Central memory CD8-positive, alpha-beta T cell (primary cell): Measurements from ENCODE around the gene FASTKD1.
"Not testable (repeated sequence)": the region's sequence is repeated elsewhere in the genome, so short reads cannot be mapped to it uniquely, and the experiment has no call there.

Source experiments
- ATAC-seq: fragments of 150-1000 bp; cut with Tn5 transposase; replicated peaks from 2 replicates; pipeline ENCODE4 v1.10.0; 2022; ENCODE audit warnings: mild to moderate bottlenecking, moderate FRiP score, moderate number of reproducible peaks; ENCODE audit not compliant: poor library complexity, severe bottlenecking; ENCODE audit errors: extremely low read depth
- DNase-seq, 2 donors: peaks; one replicate each; pipeline ENCODE4 v3.0.0; 2021; ENCODE audit warnings: low spot score in 2 of 2
- H3K27ac Mint-ChIP-seq: one replicate; pipeline ENCODE4 v1.8.0; 2022; ENCODE audit warnings: low read depth, mild to moderate bottlenecking, moderate library complexity, mixed read lengths
- H3K27me3 Mint-ChIP-seq: one replicate; pipeline ENCODE4 v1.8.0; 2022; ENCODE audit warnings: mixed read lengths
- H3K36me3 Mint-ChIP-seq: one replicate; pipeline ENCODE4 v1.8.0; 2022; ENCODE audit warnings: mild to moderate bottlenecking, moderate library complexity, mixed read lengths; ENCODE audit not compliant: insufficient read depth
- H3K4me1 Mint-ChIP-seq: one replicate; pipeline ENCODE4 v1.8.0; 2022; ENCODE audit warnings: mixed read lengths
- H3K4me3 Mint-ChIP-seq: one replicate; pipeline ENCODE4 v1.8.0; 2022; ENCODE audit warnings: mild to moderate bottlenecking, moderate library complexity, mixed read lengths
- H3K9me3 Mint-ChIP-seq: one replicate; pipeline ENCODE4 v1.8.0; 2022; ENCODE audit warnings: mixed read lengths

Gene FASTKD1

DNA sequence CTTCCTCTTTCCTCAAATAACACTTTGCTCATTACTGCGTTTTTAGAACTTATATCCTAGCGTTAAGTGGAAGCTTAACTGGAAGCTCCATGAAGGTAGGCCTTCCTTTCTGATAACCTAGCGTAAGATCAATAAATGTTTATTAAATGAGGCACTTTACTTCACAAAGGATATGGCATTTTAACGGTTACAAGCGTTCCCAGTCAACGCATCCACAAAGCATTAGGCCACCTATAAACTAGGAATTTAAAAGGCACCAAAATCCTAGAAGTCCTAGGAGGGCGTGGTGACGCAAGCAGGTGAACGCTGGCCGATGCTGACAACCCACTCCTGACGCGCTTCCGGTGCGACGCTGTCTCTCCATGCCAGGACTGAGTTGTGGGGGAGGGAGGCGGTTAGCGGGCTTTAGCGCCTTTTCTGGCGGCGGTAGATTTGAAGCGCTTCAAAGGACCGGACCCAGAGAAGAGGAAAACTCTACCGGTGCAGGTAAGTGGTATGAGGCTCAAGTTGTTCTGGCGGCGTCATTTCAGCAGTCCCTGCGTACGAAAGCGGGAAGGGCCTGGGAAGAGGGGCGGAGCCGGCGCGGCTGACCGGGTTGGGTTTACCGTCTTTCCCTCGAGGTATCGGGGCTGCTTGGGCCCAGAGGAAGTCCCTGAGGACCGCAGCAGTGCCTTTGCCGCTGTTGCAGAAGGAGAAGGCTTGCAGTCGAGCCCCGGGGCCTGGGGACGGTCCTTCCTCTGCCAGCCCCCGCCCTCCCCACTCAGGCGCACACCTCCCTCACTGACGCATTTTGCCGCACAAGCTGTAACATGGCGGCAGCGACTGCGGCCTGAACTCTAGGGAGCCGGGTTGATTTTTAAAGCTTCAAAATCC is 10.6 kb upstream of the FASTKD1 start, which contains the start of gene PPIG:
PPIG (plus strand) TSS at position 347 of the 873 bp plus-strand sequence. CDS start 19,691 bp downstream, outside the sequence.
- ATAC-seq (peak; percentile 89), DNase-seq (peak; percentile 73 to 80)
- Mint-ChIP-seq H3K27ac (peak within 1 kb of the TSS; percentile 98), H3K9me3 (peaks cover 5% of the 10 kb centered on the region), H3K4me3 (peak within 1 kb of the TSS; percentile 98), H3K27me3 (no peaks in the 10 kb centered on the region), H3K36me3 (peaks cover 30% of the 10 kb centered on the region), H3K4me1 (peaks cover 31% of the 10 kb centered on the region)

- peak overlapping the region; percentile 98 for H3K4me3 Mint-ChIP-seq
Observed at GRCh38 chr2:169583518-169583917, 9.9 kb upstream of the FASTKD1 start.

DNA sequence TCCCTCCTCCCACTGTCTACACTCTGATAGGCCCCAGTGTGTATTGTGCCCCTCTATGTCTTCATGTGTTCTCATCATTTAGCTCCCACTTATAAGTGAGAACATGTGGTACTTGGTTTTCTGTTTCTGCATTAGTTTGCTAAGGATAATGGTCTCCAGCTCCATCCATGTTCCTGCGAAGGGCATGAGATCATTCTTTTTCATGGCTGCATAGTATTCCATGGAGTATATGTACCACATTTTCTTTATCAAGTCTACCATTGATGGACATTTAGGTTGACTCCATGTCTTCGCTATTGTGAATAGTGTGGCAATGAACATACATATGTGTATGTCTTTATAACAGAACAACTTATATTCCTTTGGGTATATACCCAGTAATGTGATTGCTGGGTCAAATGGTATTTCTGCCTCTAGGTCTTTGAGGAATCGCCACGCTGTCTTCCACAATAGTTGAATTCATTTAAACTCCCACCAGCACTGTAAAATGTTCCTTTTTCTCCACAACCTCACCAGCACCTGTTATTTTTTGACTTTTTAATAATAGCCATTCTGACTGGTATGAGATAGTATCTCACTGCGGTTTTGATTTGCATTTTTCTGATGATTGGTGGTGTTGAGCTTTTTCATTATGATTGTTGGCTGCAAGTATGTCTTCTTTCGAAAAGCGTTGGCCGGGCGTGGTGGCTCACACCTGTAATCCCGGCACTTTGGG is 9.0 kb upstream of the FASTKD1 start:
- not testable (repeated sequence) for ATAC-seq, H3K4me3 Mint-ChIP-seq, H3K27ac Mint-ChIP-seq, H3K27me3 Mint-ChIP-seq, DNase-seq, H3K9me3 Mint-ChIP-seq
- Mint-ChIP-seq H3K36me3 (peaks cover 27% of the 10 kb centered on the region), H3K4me1 (peaks cover 26% of the 10 kb centered on the region)

More at GRCh38 chr2:169583518-169583917, 9.9 kb upstream of the FASTKD1 start:
- Mint-ChIP-seq H3K36me3 (peaks cover 27% of the 10 kb centered on the region), H3K27me3 (no peaks in the 10 kb centered on the region), H3K9me3 (peaks cover 5% of the 10 kb centered on the region), H3K27ac (peak overlapping the region; percentile 98), H3K4me1 (peaks cover 26% of the 10 kb centered on the region)
- DNase-seq (no peak), ATAC-seq (no peak)

DNA sequence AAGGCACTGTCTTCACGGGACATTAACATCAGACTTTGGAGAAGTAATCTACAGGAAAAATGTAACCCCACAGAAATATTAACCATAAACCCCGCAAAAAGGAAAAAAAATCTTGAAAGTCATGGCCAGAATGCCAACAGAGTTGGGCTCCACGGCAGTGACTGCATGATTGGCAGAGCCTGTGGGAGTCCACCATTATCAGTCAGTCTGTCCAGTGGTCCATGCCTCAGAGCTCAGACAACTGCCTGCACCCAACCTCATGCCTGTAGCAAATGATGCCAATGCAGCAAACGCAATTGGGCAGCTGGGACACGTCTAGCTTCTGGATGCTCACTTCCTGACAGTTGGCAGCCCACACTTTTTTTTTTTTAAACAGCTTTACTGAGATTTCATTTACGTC is 5.4 kb upstream of the FASTKD1 start:
- Mint-ChIP-seq H3K27me3 (no peaks in the 10 kb centered on the region), H3K27ac (no peak overlapping the region), H3K36me3 (peaks cover 9% of the 10 kb centered on the region), H3K9me3 (peaks cover 3% of the 10 kb centered on the region), H3K4me1 (peaks cover 3% of the 10 kb centered on the region), H3K4me3 (no peak overlapping the region)
- no peak for DNase-seq
- ATAC-seq: no peak

GRCh38 chr2:169575264-169575663 is 1.6 kb upstream of the FASTKD1 start:
- not testable (repeated sequence) for H3K27ac Mint-ChIP-seq, ATAC-seq, H3K9me3 Mint-ChIP-seq, DNase-seq, H3K27me3 Mint-ChIP-seq, H3K4me3 Mint-ChIP-seq
- Mint-ChIP-seq H3K36me3 (peaks cover 14% of the 10 kb centered on the region), H3K4me1 (peaks cover 14% of the 10 kb centered on the region)

DNA sequence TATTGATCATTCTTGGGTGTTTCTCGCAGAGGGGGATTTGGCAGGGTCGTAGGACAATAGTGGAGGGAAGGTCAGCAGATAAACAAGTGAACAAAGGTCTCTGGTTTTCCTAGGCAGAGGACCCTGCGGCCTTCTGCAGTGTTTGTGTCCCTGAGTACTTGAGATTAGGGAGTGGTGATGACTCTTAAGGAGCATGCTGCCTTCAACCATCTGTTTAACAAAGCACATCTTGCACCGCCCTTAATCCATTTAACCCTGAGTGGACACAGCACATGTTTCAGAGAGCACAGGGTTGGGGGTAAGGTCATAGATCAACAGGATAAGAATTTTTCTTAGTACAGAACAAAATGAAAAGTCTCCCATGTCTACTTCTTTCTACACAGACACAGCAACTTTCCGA is 874 bp upstream of the FASTKD1 start:
- not testable (repeated sequence) for H3K27ac Mint-ChIP-seq, H3K4me3 Mint-ChIP-seq, H3K27me3 Mint-ChIP-seq, DNase-seq, ATAC-seq, H3K9me3 Mint-ChIP-seq
- peaks cover 12% of the 10 kb centered on the region for H3K36me3 Mint-ChIP-seq
- H3K4me1 Mint-ChIP-seq: peaks cover 20% of the 10 kb centered on the region

DNA sequence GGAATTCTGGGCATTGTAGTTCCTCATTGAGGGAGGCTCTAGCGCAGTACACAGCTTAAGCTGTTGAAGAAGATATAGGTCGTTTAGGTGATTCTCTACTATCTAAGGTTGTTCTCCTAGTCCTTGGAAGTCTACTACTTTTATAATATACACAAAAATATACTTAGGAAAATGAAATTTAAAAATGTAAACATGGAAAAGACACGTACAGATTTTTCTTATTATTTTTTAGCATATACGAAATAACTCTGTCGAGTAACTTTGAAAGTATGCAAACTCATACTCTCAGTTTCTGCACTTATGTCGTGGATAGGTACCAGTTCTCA is 272 bp upstream of the FASTKD1 start:
- H3K27ac Mint-ChIP-seq: peak overlapping the region; percentile 83
- H3K36me3 Mint-ChIP-seq: peaks cover 14% of the 10 kb centered on the region
- H3K4me1 Mint-ChIP-seq: peaks cover 20% of the 10 kb centered on the region
- no peaks in the 10 kb centered on the region for H3K27me3 Mint-ChIP-seq
- peak overlapping the region; percentile 94 for H3K4me3 Mint-ChIP-seq
- ATAC-seq: no peak
- no peaks in the 10 kb centered on the region for H3K9me3 Mint-ChIP-seq
- DNase-seq: no peak

DNA sequence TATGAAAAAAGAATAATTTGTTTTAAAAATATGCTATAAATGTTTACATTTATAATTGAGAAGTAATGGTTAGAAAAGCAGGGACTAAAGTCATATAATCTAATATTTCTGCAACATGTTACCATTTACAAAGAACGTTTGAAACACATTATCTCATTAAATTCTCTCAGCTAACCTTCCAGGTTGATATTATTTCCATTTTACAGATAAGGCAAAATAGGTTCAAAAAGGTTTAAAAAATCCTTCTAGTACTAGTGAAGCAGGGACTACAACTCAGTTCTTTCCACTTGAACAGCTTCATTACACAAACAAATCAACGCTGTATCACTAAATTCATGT is 875 bp downstream of the FASTKD1 start:
- Mint-ChIP-seq H3K4me1 (peaks cover 20% of the 10 kb centered on the region), H3K36me3 (peaks cover 18% of the 10 kb centered on the region), H3K27ac (peak overlapping the region; percentile 83), H3K4me3 (peak overlapping the region; percentile 94), H3K27me3 (no peaks in the 10 kb centered on the region), H3K9me3 (no peaks in the 10 kb centered on the region)
- DNase-seq (no peak), ATAC-seq (no peak)

DNA sequence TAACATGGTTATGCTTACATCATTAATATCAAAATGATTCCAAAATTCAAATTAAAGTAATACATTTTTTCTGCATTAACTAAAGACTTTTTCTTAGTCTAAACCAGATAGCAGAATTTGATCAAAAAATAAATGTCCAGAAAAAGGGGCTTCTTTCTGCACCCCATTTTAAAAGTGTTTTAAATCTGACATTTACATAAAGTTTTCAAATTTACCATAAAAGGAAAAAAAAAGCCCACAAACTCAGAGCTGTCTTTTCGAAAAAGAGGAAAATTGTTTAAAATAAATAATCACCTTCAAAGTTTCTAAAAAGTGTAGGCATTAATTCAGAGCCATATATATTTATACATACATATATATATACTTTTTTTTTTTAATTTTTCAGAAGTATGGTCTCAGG is 1.5 kb downstream of the FASTKD1 start:
- Mint-ChIP-seq H3K27me3 (no peaks in the 10 kb centered on the region), H3K27ac (no peak overlapping the region), H3K36me3 (peaks cover 18% of the 10 kb centered on the region), H3K4me3 (no peak overlapping the region), H3K4me1 (peaks cover 20% of the 10 kb centered on the region), H3K9me3 (no peaks in the 10 kb centered on the region)
- no peak for ATAC-seq
- DNase-seq: no peak

DNA sequence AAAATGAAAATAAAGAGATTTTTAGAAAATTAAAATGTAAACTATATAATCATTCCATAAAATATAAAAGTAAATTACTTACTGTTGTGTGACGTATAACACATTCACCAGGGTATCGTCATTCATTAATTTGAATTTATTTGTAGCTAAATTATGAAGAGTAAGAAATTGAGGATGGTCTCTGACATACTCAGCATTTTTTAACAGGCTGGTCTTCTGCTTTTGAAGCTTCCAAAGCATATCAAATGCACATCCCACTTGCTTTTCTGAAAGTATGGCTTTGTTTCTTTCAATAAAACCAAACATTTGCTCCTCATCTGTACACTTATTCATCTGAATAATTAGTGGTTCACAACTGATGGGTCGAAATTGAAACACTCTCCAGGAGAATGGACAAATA is 2.1 kb downstream of the FASTKD1 start:
- H3K4me3 Mint-ChIP-seq: no peak overlapping the region

DNA sequence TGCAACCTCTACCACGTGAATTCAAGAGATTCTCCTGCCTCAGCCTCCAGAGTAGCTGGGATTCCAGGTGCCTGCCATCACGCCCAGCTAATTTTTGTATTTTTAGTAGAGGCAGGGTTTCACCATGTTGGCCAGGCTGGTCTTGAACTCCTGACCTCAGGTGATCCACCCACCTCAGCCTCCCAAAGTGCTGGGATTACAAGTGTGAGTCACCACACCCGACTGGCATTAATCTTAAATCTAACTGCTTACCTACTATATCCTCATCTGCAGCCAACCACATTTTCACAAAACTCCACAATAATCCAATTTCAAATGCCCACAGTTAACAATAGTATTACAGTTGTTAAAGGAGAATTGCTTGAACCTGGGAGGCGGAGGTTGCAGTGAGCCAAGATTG is 2.9 kb downstream of the FASTKD1 start:
- H3K27ac Mint-ChIP-seq, H3K9me3 Mint-ChIP-seq, DNase-seq, H3K4me3 Mint-ChIP-seq, ATAC-seq, H3K27me3 Mint-ChIP-seq: not testable (repeated sequence)
- Mint-ChIP-seq H3K36me3 (peaks cover 16% of the 10 kb centered on the region), H3K4me1 (peaks cover 20% of the 10 kb centered on the region)

More for the DNA sequence above, 2.1 kb downstream of the FASTKD1 start:
- H3K36me3 Mint-ChIP-seq: peaks cover 18% of the 10 kb centered on the region
- H3K4me1 Mint-ChIP-seq: peaks cover 20% of the 10 kb centered on the region
- no peak overlapping the region for H3K27ac Mint-ChIP-seq
- H3K27me3 Mint-ChIP-seq: no peaks in the 10 kb centered on the region
- H3K9me3 Mint-ChIP-seq: no peaks in the 10 kb centered on the region
- DNase-seq: no peak
- no peak for ATAC-seq

DNA sequence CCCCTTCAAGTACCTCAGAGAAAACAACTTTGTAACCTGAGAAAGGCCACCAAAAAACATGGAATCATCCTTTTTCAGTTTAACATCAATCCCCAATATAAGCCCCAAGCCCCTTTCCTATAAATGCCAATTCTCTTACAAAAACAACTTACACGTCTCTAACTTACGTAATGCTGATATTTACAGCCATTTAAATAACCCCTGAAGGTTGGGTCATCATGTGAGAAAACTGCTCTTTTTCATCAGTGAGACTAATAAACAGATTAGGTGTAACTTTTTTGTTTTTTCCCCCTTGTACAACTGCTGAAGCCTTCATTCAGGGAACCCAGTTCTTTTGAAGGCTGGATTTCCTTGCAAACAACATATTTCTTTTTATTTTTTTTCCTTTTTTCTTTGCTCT is 3.7 kb downstream of the FASTKD1 start:
- ATAC-seq (no peak), DNase-seq (no peak)
- Mint-ChIP-seq H3K4me1 (peaks cover 20% of the 10 kb centered on the region), H3K4me3 (no peak overlapping the region), H3K27me3 (no peaks in the 10 kb centered on the region), H3K27ac (no peak overlapping the region), H3K36me3 (peaks cover 15% of the 10 kb centered on the region), H3K9me3 (no peaks in the 10 kb centered on the region)

GRCh38 chr2:169565686-169566085 is 8.0 kb downstream of the FASTKD1 start:
- no peak overlapping the region for H3K27ac Mint-ChIP-seq
- peaks cover 20% of the 10 kb centered on the region for H3K36me3 Mint-ChIP-seq
- H3K9me3 Mint-ChIP-seq: no peaks in the 10 kb centered on the region
- no peak for ATAC-seq
- no peaks in the 10 kb centered on the region for H3K27me3 Mint-ChIP-seq
- DNase-seq: no peak
- no peak overlapping the region for H3K4me3 Mint-ChIP-seq
- H3K4me1 Mint-ChIP-seq: peaks cover 8% of the 10 kb centered on the region
